Osteoblast (primary cell): ENCODE results near the gene THSD7A. TPM values are rescaled to one million over a fixed set of nuclear protein-coding genes. Genes with fewer than 3 reads are reported as not detected.

Experiments used
- DNase-seq: peaks from one replicate; pipeline ENCODE4 v3.0.0; 2011; ENCODE audit warnings: low spot score, mixed read lengths; ENCODE audit not compliant: insufficient read length; ENCODE audit errors: missing footprints
- H2AFZ ChIP-seq: 2 replicates; pipeline ENCODE4 v1.6.0; 2011; ENCODE audit warnings: mild to moderate bottlenecking, low read length
- H3K27ac ChIP-seq: 2 replicates; pipeline ENCODE4 v1.5.1; 2011; ENCODE audit warnings: mild to moderate bottlenecking, low read depth, low read length, moderate library complexity
- H3K27me3 ChIP-seq: 2 replicates; pipeline ENCODE4 v1.6.0; 2012; ENCODE audit warnings: mild to moderate bottlenecking, control low read depth, inconsistent platforms, low read length, moderate library complexity; ENCODE audit not compliant: insufficient read depth
- H3K36me3 ChIP-seq: 2 replicates; pipeline ENCODE4 v1.5.1; 2011; ENCODE audit warnings: mild to moderate bottlenecking, low read length, control low read depth, moderate library complexity; ENCODE audit not compliant: insufficient read depth
- H3K4me1 ChIP-seq: 2 replicates; pipeline ENCODE4 v1.5.1; 2011; ENCODE audit warnings: mild to moderate bottlenecking, low read length, control low read depth, moderate library complexity; ENCODE audit not compliant: insufficient read depth
- H3K4me2 ChIP-seq: 2 replicates; pipeline ENCODE4 v1.6.0; 2011; ENCODE audit warnings: mild to moderate bottlenecking, low read length; ENCODE audit not compliant: insufficient read depth
- H3K4me3 ChIP-seq: fragments of 200-600 bp; sonication (generic); 3 replicates; pipeline ENCODE4 v1.5.1; 2012; ENCODE audit warnings: mild to moderate bottlenecking, low read length, inconsistent platforms; ENCODE audit not compliant: insufficient read depth
- H3K79me2 ChIP-seq: 2 replicates; pipeline ENCODE4 v1.6.0; 2012; ENCODE audit warnings: mild to moderate bottlenecking, low read length, control low read depth, inconsistent platforms; ENCODE audit not compliant: insufficient read depth
- H3K9me3 ChIP-seq: 2 replicates; pipeline ENCODE4 v1.5.1; 2011; ENCODE audit warnings: low read depth, low read length, control low read depth
- H4K20me1 ChIP-seq: 2 replicates; pipeline ENCODE4 v1.6.0; 2012; ENCODE audit warnings: mild to moderate bottlenecking, low read length, control low read depth; ENCODE audit not compliant: insufficient read depth
- CTCF ChIP-seq: IDR thresholded peaks from 2 replicates; pipeline ENCODE4 v1.5.1; 2011; ENCODE audit warnings: mild to moderate bottlenecking, low read depth, low read length, moderate library complexity; ENCODE audit errors: extremely low read depth
- total RNA-seq: library from RNA; depleted of rRNA; stranded (reverse); fragments of >200 nt; gene quantifications from 2 replicates; pipeline ENCODE4 v1.2.3, GENCODE V29; 2012

THSD7A gene
- total RNA-seq, 1 donor: under 0.01 TPM

DNA sequence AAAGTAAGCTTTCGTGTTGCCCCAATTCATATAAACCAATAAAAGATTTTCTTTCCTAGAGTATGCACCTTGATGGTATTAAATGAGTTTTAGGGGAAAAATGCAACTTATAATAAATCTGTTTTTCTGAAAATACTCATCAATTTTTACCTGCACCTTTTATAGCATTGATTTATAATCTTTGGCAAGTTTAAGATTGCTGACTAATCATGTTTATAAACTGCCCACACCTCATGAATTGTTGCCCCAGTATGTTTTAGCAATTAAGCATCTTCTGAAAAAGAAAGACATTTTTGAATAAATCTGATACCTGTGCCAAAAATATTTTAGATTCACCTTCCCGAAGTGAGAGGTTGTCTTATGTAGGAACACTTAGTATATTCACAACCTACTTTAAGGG is 420.0 kb downstream of the THSD7A start:
- Histone ChIP-seq H4K20me1 (no peaks in the 10 kb centered on the region), H3K4me2 (no peak overlapping the region), H2AFZ (no peak overlapping the region), H3K27me3 (no peaks in the 10 kb centered on the region), H3K9me3 (no peaks in the 10 kb centered on the region), H3K4me3 (no peak overlapping the region), H3K79me2 (no peaks in the 10 kb centered on the region), H3K27ac (no peak overlapping the region), H3K4me1 (no peaks in the 10 kb centered on the region), H3K36me3 (no peaks in the 10 kb centered on the region)
- TF ChIP-seq CTCF: no peak
- DNase-seq: no peak

- no peaks in the 10 kb centered on the region for H4K20me1 ChIP-seq
- no peak for TF ChIP-seq CTCF
- H3K4me3 ChIP-seq: no peak overlapping the region
- no peaks in the 10 kb centered on the region for H3K27me3 ChIP-seq
- no peaks in the 10 kb centered on the region for H3K36me3 ChIP-seq
- H3K27ac ChIP-seq: no peak overlapping the region
- H3K4me1 ChIP-seq: no peaks in the 10 kb centered on the region
- H2AFZ ChIP-seq: no peak overlapping the region
- DNase-seq: no peak
- H3K4me2 ChIP-seq: no peak overlapping the region
- no peaks in the 10 kb centered on the region for H3K79me2 ChIP-seq
- H3K9me3 ChIP-seq: no peaks in the 10 kb centered on the region
Measured at GRCh38 chr7:11410656-11411644, 421.0 kb downstream of the THSD7A start.

GRCh38 chr7:11404355-11404754 is 427.6 kb downstream of the THSD7A start:
- no peak for DNase-seq
- H3K79me2 ChIP-seq: no peaks in the 10 kb centered on the region
- no peaks in the 10 kb centered on the region for H3K4me1 ChIP-seq
- H4K20me1 ChIP-seq: no peaks in the 10 kb centered on the region
- TF ChIP-seq CTCF: no peak
- no peak overlapping the region for H3K4me2 ChIP-seq
- H3K36me3 ChIP-seq: no peaks in the 10 kb centered on the region
- no peaks in the 10 kb centered on the region for H3K9me3 ChIP-seq
- H3K27ac ChIP-seq: no peak overlapping the region
- no peak overlapping the region for H3K4me3 ChIP-seq
- no peaks in the 10 kb centered on the region for H3K27me3 ChIP-seq
- H2AFZ ChIP-seq: no peak overlapping the region

GRCh38 chr7:11403781-11404180 is 428.2 kb downstream of the THSD7A start:
- Histone ChIP-seq H3K27ac (no peak overlapping the region), H2AFZ (no peak overlapping the region)
- DNase-seq: no peak

More at GRCh38 chr7:11403781-11404180, 428.2 kb downstream of the THSD7A start:
- no peaks in the 10 kb centered on the region for H3K4me1 ChIP-seq
- H3K4me3 ChIP-seq: no peak overlapping the region
- TF ChIP-seq CTCF: no peak
- no peaks in the 10 kb centered on the region for H4K20me1 ChIP-seq
- no peaks in the 10 kb centered on the region for H3K79me2 ChIP-seq
- H3K4me2 ChIP-seq: no peak overlapping the region
- no peaks in the 10 kb centered on the region for H3K27me3 ChIP-seq
- H3K9me3 ChIP-seq: no peaks in the 10 kb centered on the region
- no peaks in the 10 kb centered on the region for H3K36me3 ChIP-seq
